H1 (cell line): Measurements from ENCODE around the gene VWA5A. TPM values are rescaled to one million over a fixed set of nuclear protein-coding genes. Genes with fewer than 3 reads are reported as not detected.

Experiments
- CTCF ChIA-PET: fragments of 300-600 bp; sonication (Branson Sonifier 250); formaldehyde crosslinking; loops from one replicate; lab custom pipeline; 2021; ENCODE audit not compliant: partially characterized antibody; lab: Charles Lee
- POLR2A ChIA-PET: fragments of 300-600 bp; sonication (Branson Sonifier 250); formaldehyde crosslinking; loops from one replicate; lab custom pipeline; 2021; ENCODE audit warnings: inconsistent platforms; ENCODE audit not compliant: partially characterized antibody; lab: Charles Lee
- DNase-seq, 2 experiments: peaks; one replicate each; pipeline versions ENCODE4 v3.0.0 to v3.0.0-alpha.2; 2010 to 2022; ENCODE audit warnings: low spot score in 2 of 2, low read depth in 1 of 2, mixed read lengths in 1 of 2
- FAIRE-seq: peaks from 2 replicates; lab custom pipeline; 2011; peaks lifted over from hg19 to GRCh38; lab: Jason Lieb, UNC
- H2AFZ ChIP-seq: 2 replicates; pipeline ENCODE4 v1.8.1; 2012; ENCODE audit warnings: low read length, inconsistent platforms
- H2AK5ac ChIP-seq: 2 replicates; pipeline ENCODE4 v1.6.1; 2013; ENCODE audit warnings: low read depth, low read length
- H2BK120ac ChIP-seq: replicated peaks from 2 replicates; pipeline ENCODE3; 2013; ENCODE audit warnings: low read depth, low read length, inconsistent platforms
- H2BK12ac ChIP-seq: 2 replicates; pipeline ENCODE4 v1.6.1; 2013; ENCODE audit warnings: low read depth, low read length
- H2BK15ac ChIP-seq: 2 replicates; pipeline ENCODE4 v1.6.1; 2013; ENCODE audit warnings: low read length
- H2BK20ac ChIP-seq: 2 replicates; pipeline ENCODE4 v1.6.1; 2013; ENCODE audit warnings: low read length
- H2BK5ac ChIP-seq: 2 replicates; pipeline ENCODE4 v1.6.1; 2013; ENCODE audit warnings: low read depth, low read length
- H3K14ac ChIP-seq: 2 replicates; pipeline ENCODE4 v1.6.1; 2013; ENCODE audit warnings: inconsistent platforms; ENCODE audit not compliant: insufficient read length
- H3K18ac ChIP-seq: 2 replicates; pipeline ENCODE4 v1.6.1; 2013; ENCODE audit warnings: low read length; ENCODE audit errors: extremely low read depth
- H3K23ac ChIP-seq: 2 replicates; pipeline ENCODE4 v1.6.1; 2013; ENCODE audit warnings: inconsistent platforms; ENCODE audit not compliant: insufficient read length
- H3K23me2 ChIP-seq: 2 replicates; pipeline ENCODE4 v1.6.1; 2013; ENCODE audit warnings: low read depth, low read length
- H3K27ac ChIP-seq: 2 replicates; pipeline ENCODE4 v1.6.1; 2011; ENCODE audit warnings: low read depth, low read length, inconsistent platforms
- H3K27me3 ChIP-seq, 4 experiments: replicated peaks in 1 of 4; 1 replicate in 1 of 4; 2 replicates in 3 of 4; pipeline versions ENCODE4 v1.6.1 to v1.8.1; 2011 to 2013; ENCODE audit warnings: low read length in 3 of 4, mild to moderate bottlenecking in 3 of 4, inconsistent platforms in 2 of 4, mixed read lengths in 2 of 4, moderate library complexity in 1 of 4; ENCODE audit not compliant: control insufficient read depth in 3 of 4, insufficient read depth in 3 of 4; ENCODE audit errors: extremely low read depth in 1 of 4
- H3K36me3 ChIP-seq, 4 experiments: 2 replicates each; pipeline versions ENCODE4 v1.6.1 to v1.8.1; 2011 to 2013; ENCODE audit warnings: mild to moderate bottlenecking in 4 of 4, low read length in 3 of 4, moderate library complexity in 2 of 4, control low read depth in 1 of 4, inconsistent platforms in 1 of 4; ENCODE audit not compliant: insufficient read depth in 4 of 4, control insufficient read depth in 2 of 4
- H3K4ac ChIP-seq: replicated peaks from 2 replicates; pipeline ENCODE3; 2013; ENCODE audit warnings: low read length, low read depth, mixed read lengths, inconsistent platforms; ENCODE audit not compliant: insufficient read length
- H3K4me1 ChIP-seq, 4 experiments: replicated peaks in 1 of 4; 1 replicate in 1 of 4; 2 replicates in 3 of 4; pipeline versions ENCODE4 v1.6.1 to v1.8.1; 2011 to 2013; ENCODE audit warnings: low read length in 3 of 4, inconsistent platforms in 2 of 4, mixed read lengths in 1 of 4; ENCODE audit not compliant: insufficient read depth in 4 of 4, control insufficient read depth in 3 of 4
- H3K4me2 ChIP-seq, 2 experiments: 2 replicates each; pipeline versions ENCODE4 v1.6.1 to v1.8.1; 2011 to 2013; ENCODE audit warnings: low read depth in 2 of 2, low read length in 2 of 2, control low read depth in 1 of 2, inconsistent platforms in 1 of 2, mild to moderate bottlenecking in 1 of 2; ENCODE audit not compliant: insufficient read depth in 1 of 2
- H3K4me3 ChIP-seq, 4 experiments: fragments of 200-600, 300-600 bp in 1 of 4; sonication (generic), shearing (Covaris generic), sonication (Bioruptor Twin) in 1 of 4; 2 replicates each; pipeline versions ENCODE4 v1.5.1 to v1.8.1; 2011 to 2016; ENCODE audit warnings: low read length in 4 of 4, low read depth in 3 of 4, control low read depth in 2 of 4, inconsistent platforms in 2 of 4, mild to moderate bottlenecking in 2 of 4, mixed read lengths in 1 of 4, moderate library complexity in 1 of 4; ENCODE audit not compliant: insufficient read depth in 2 of 4; ENCODE audit errors: extremely low read depth in 1 of 4
- H3K56ac ChIP-seq: replicated peaks from 2 replicates; pipeline ENCODE3; 2013; ENCODE audit warnings: low read depth, mild to moderate bottlenecking, mixed read lengths, low read length, inconsistent platforms; ENCODE audit not compliant: insufficient read length
- H3K79me1 ChIP-seq: 2 replicates; pipeline ENCODE4 v1.6.1; 2013; ENCODE audit warnings: low read depth, low read length, control low read depth
- H3K79me2 ChIP-seq, 2 experiments: 2 replicates each; pipeline versions ENCODE4 v1.6.1 to v1.8.1; 2012 to 2013; ENCODE audit warnings: low read length in 2 of 2, mild to moderate bottlenecking in 2 of 2, inconsistent platforms in 1 of 2; ENCODE audit not compliant: insufficient read depth in 2 of 2, control insufficient read depth in 1 of 2
- H3K9ac ChIP-seq, 4 experiments: replicated peaks in 1 of 4; 1 replicate in 1 of 4; 2 replicates in 3 of 4; pipeline versions ENCODE4 v1.6.1 to v1.8.1; 2011 to 2013; ENCODE audit warnings: low read depth in 3 of 4, low read length in 3 of 4, control low read depth in 2 of 4, mild to moderate bottlenecking in 2 of 4, moderate library complexity in 2 of 4, inconsistent platforms in 1 of 4; ENCODE audit errors: extremely low read depth in 1 of 4
- H3K9me3 ChIP-seq, 2 experiments: 2 replicates each; pipeline versions ENCODE4 v1.6.1 to v1.8.1; 2012 to 2013; ENCODE audit warnings: mild to moderate bottlenecking in 2 of 2, moderate library complexity in 2 of 2, control low read depth in 1 of 2, inconsistent platforms in 1 of 2, low read depth in 1 of 2, low read length in 1 of 2, mixed read lengths in 1 of 2; ENCODE audit not compliant: insufficient read depth in 2 of 2
- H4K20me1 ChIP-seq, 2 experiments: replicated peaks in 1 of 2; 2 replicates each; pipeline versions ENCODE3 to v1.8.1; 2011 to 2013; ENCODE audit warnings: inconsistent platforms in 2 of 2, low read length in 2 of 2, mild to moderate bottlenecking in 1 of 2; ENCODE audit not compliant: insufficient read depth in 2 of 2, control insufficient read depth in 1 of 2
- H4K5ac ChIP-seq: 2 replicates; pipeline ENCODE4 v1.6.1; 2013; ENCODE audit warnings: low read length, low read depth, mixed read lengths, inconsistent platforms; ENCODE audit not compliant: insufficient read length
- H4K8ac ChIP-seq: 2 replicates; pipeline ENCODE4 v1.8.0; 2013; ENCODE audit warnings: mild to moderate bottlenecking, moderate library complexity, low read length, inconsistent platforms; ENCODE audit not compliant: insufficient read depth; ENCODE audit errors: extremely low read depth
- H4K91ac ChIP-seq: replicated peaks from 2 replicates; pipeline ENCODE3; 2013; ENCODE audit warnings: low read length, mixed read lengths, inconsistent platforms; ENCODE audit not compliant: insufficient read length
- CBX8 ChIP-seq: fragments of 300-800, 300-1000 bp; sonication (generic); IDR thresholded peaks from 2 replicates; pipeline ENCODE4 v1.7.1; 2016; ENCODE audit warnings: low read depth, low read length, borderline replicate concordance
- GABPA ChIP-seq: IDR thresholded peaks from 2 replicates; pipeline ENCODE4 v1.6.1; 2011; ENCODE audit warnings: mild to moderate bottlenecking, low read length, moderate library complexity, borderline replicate concordance; ENCODE audit not compliant: insufficient read depth
- RNF2 ChIP-seq: fragments of 200-900, 300-1000 bp; sonication (generic); IDR thresholded peaks from 2 replicates; pipeline ENCODE4 v1.7.1; 2016; ENCODE audit warnings: borderline replicate concordance, low read depth, mild to moderate bottlenecking, antibody characterized with exemption, low read length; ENCODE audit not compliant: poor library complexity, severe bottlenecking; ENCODE audit errors: missing control alignments
- WGBS, 2 experiments: shearing (Covaris generic) in 1 of 2; methylation state at CpG; one replicate each; pipeline versions ENCODE4 v1.1.6 to v1.1.7; 2013 to 2015; ENCODE audit warnings: low lambda C conversion rate in 2 of 2, mixed read lengths in 2 of 2, inconsistent platforms in 1 of 2, low coverage in 1 of 2, missing lambda C conversion rate in 1 of 2; ENCODE audit not compliant: insufficient replicate concordance in 2 of 2, insufficient coverage in 1 of 2, insufficient read length in 1 of 2; ENCODE audit errors: extremely low coverage in 1 of 2, missing lambda C conversion rate in 1 of 2; 5-methylcytosine and 5-hydroxymethylcytosine counted together
- polyA plus RNA-seq, 7 experiments: library from polyadenylated mRNA; depleted of rRNA in 3 of 7; stranded (reverse) in 5 of 7; unstranded in 2 of 7; fragments of >200 nt in 5 of 7; fragments of 200-250 nt in 2 of 7; gene quantifications; 1 replicate in 5 of 7; 2 replicates in 1 of 7; 4 replicates in 1 of 7; pipeline versions ENCODE4 v1.2.1 to v1.2.3, GENCODE V29; 2011 to 2013; ENCODE audit warnings: missing spikeins in 2 of 7, mixed read lengths in 2 of 7
- total RNA-seq: library from RNA; stranded (reverse); fragmentation: NEBNext Ultra II Directional; extraction: Animal tissue kit (Norgen Biotek cat#: 25700); gene quantifications from 2 replicates; pipeline ENCODE4 v1.2.1, GENCODE V29; 2021

VWA5A gene
- total and polyA plus RNA-seq, 2 of the 8 experiments (the other 6 are each of a cell fraction or from before 2014, with no cell fraction given) = 12.5 to 20.4 TPM

- no peaks in the 10 kb centered on the region for H4K20me1 ChIP-seq
- H3K14ac ChIP-seq = no peak overlapping the region
- no peak overlapping the region for H2BK12ac ChIP-seq
- no peak overlapping the region for H3K18ac ChIP-seq
- no peak overlapping the region for H4K91ac ChIP-seq
- 0 out of 2 replicates have a peak overlapping the region, but pooled peaks have one; percentile 10 for H2AFZ ChIP-seq
- H3K9me3 ChIP-seq = no peaks in the 10 kb centered on the region
- H3K36me3 ChIP-seq = peaks cover 2 to 16% (median 8%) of the 10 kb centered on the region in 4 experiments; a peak in 5 of 8 replicates
- H3K27me3 ChIP-seq = no peaks in the 10 kb centered on the region
- no peak overlapping the region for H3K9ac ChIP-seq
- no peak overlapping the region for H3K23ac ChIP-seq
- H4K5ac ChIP-seq = no peak overlapping the region
- POLR2A ChIA-PET = interaction anchor here (0.6 kb wide), 1 partner anchor 228 kb away, joined by 3 read pairs; no protein-coding TSS in a partner anchor
- no peak overlapping the region for H2BK120ac ChIP-seq
- H4K8ac ChIP-seq = no peak overlapping the region
- H3K4me2 ChIP-seq = no peak overlapping the region
- TF ChIP-seq RNF2 (no peak), GABPA (no peak), CBX8 (no peak)
- TF ChIP-seq, all 59 proteins: peak for 0
- WGBS, 2 experiments = 79% methylated on average over 4 of the region's 4 CpGs; no CpG with 5 or more reads in 1 of the 2 experiments
- DNase-seq (no peak), FAIRE-seq (no peak)
- Histone ChIP-seq H2BK15ac (no peak overlapping the region), H3K79me2 (no peaks in the 10 kb centered on the region), H3K4me3 (no peak overlapping the region), H3K56ac (no peak overlapping the region), H3K23me2 (0 out of 2 replicates have a peak, but pooled peaks cover 8% of the 10 kb centered on the region), H2BK20ac (no peak overlapping the region), H2AK5ac (no peak overlapping the region), H2BK5ac (no peak overlapping the region), H3K4me1 (peaks cover 0 to 8% (median 4%) of the 10 kb centered on the region in 4 experiments; a peak in 4 of 7 replicates), H3K4ac (no peak overlapping the region), H3K79me1 (no peaks in the 10 kb centered on the region; the same call in 1 of the 2 replicates), H3K27ac (no peak overlapping the region)
- CTCF ChIA-PET = interaction anchor here (0.9 to 3.0 kb wide), 4 partner anchors 10 to 164 kb away, joined by 3 to 11 read pairs (median 6); no protein-coding TSS in a partner anchor
Observed at GRCh38 chr11:124113890-124114289, 1.4 kb upstream of the VWA5A start.
